Measurements from ENCODE around the gene DTX2. TPM values are rescaled to one million over a fixed set of nuclear protein-coding genes. Genes with fewer than 3 reads are reported as not detected.
"Not testable (repeated sequence)": the region's sequence is repeated elsewhere in the genome, so short reads cannot be mapped to it uniquely, and the experiment has no call there.

DTX2 gene
- total RNA-seq, 1 donor from 2014 or later, result 45.8 TPM

DNA sequence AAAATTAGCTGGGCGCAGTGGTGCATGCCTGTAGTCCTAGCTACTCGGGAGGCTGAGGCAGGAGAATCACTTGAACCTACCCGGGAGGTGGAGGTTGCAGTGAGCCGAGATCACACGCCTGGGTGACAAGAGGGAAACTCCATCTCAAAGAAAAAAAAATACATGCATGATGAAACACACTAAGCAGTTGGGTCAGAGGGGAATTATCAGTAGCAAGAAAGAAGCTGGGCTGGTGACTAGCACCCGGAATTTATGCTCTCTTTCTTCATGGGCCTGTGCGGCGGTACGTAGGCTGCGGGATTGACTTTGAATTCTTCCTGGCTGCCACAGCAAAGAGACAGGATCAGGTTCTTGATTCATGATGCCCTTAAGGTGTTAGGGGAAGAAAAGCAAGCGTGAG, 18.1 kb downstream of the DTX2 start:
- H3K27me3 Mint-ChIP-seq; H3K4me1 Mint-ChIP-seq; CTCF ChIA-PET; H3K4me3 Mint-ChIP-seq; H3K9me3 Mint-ChIP-seq; POLR2A ChIA-PET; DNase-seq; intact Hi-C loops (cut with micrococcal nuclease): not testable (repeated sequence)
- Mint-ChIP-seq H3K36me3 (ENCODE audit: low read depth) (peaks cover 18% of the 10 kb centered on the region), H3K27ac (peak overlapping the region; percentile 61)
- peak; percentile 49 for ATAC-seq (ENCODE audit: low read depth)

- H3K27me3 Mint-ChIP-seq; H3K4me1 Mint-ChIP-seq; H3K4me3 Mint-ChIP-seq; CTCF ChIA-PET; POLR2A ChIA-PET; intact Hi-C loops (cut with micrococcal nuclease); ATAC-seq (ENCODE audit: low read depth); DNase-seq; H3K9me3 Mint-ChIP-seq; H3K27ac Mint-ChIP-seq: not testable (repeated sequence)
- H3K36me3 Mint-ChIP-seq (ENCODE audit: low read depth), result peaks cover 18% of the 10 kb centered on the region
These were observed 19.1 kb downstream of the DTX2 start for GRCh38 chr7:76480403-76481253.

DNA sequence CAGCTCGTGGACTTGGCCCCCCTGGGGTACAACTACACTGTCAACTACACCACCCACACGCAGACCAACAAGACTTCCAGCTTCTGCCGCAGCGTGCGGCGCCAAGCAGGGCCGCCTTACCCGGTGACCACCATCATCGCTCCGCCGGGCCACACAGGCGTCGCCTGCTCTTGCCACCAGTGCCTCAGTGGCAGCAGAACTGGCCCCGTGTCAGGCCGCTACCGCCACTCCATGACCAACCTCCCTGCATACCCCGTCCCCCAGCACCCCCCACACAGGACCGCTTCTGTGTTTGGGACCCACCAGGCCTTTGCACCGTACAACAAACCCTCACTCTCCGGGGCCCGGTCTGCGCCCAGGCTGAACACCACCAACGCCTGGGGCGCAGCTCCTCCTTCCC, 21.2 kb downstream of the DTX2 start:
- H3K27ac Mint-ChIP-seq; POLR2A ChIA-PET; H3K4me1 Mint-ChIP-seq; H3K9me3 Mint-ChIP-seq; DNase-seq; ATAC-seq (ENCODE audit: low read depth); CTCF ChIA-PET; H3K4me3 Mint-ChIP-seq; intact Hi-C loops (cut with micrococcal nuclease); H3K27me3 Mint-ChIP-seq: not testable (repeated sequence)
- H3K36me3 Mint-ChIP-seq (ENCODE audit: low read depth), result peaks cover 18% of the 10 kb centered on the region

- H3K4me1 Mint-ChIP-seq; H3K27ac Mint-ChIP-seq; H3K4me3 Mint-ChIP-seq; CTCF ChIA-PET; H3K9me3 Mint-ChIP-seq; ATAC-seq (ENCODE audit: low read depth); intact Hi-C loops (cut with micrococcal nuclease); DNase-seq; POLR2A ChIA-PET; H3K27me3 Mint-ChIP-seq: not testable (repeated sequence)
- H3K36me3 Mint-ChIP-seq (ENCODE audit: low read depth), result peaks cover 18% of the 10 kb centered on the region
These were observed 21.6 kb downstream of the DTX2 start for GRCh38 chr7:76483081-76483480.

- H3K27me3 Mint-ChIP-seq; H3K4me3 Mint-ChIP-seq; H3K27ac Mint-ChIP-seq; H3K9me3 Mint-ChIP-seq; ATAC-seq (ENCODE audit: low read depth); intact Hi-C loops (cut with micrococcal nuclease); H3K4me1 Mint-ChIP-seq; POLR2A ChIA-PET; DNase-seq; CTCF ChIA-PET: not testable (repeated sequence)
- H3K36me3 Mint-ChIP-seq (ENCODE audit: low read depth), result peaks cover 18% of the 10 kb centered on the region
These were observed 22.9 kb downstream of the DTX2 start for GRCh38 chr7:76484456-76484855.

- H3K4me3 Mint-ChIP-seq; H3K9me3 Mint-ChIP-seq; POLR2A ChIA-PET; H3K4me1 Mint-ChIP-seq; DNase-seq; intact Hi-C loops (cut with micrococcal nuclease); H3K27ac Mint-ChIP-seq; H3K27me3 Mint-ChIP-seq; ATAC-seq (ENCODE audit: low read depth); CTCF ChIA-PET: not testable (repeated sequence)
- peaks cover 16% of the 10 kb centered on the region for H3K36me3 Mint-ChIP-seq (ENCODE audit: low read depth)
These were observed 24.5 kb downstream of the DTX2 start for GRCh38 chr7:76485822-76486610.

GRCh38 chr7:76486618-76487017, 25.1 kb downstream of the DTX2 start:
- ATAC-seq (ENCODE audit: low read depth), result peak; percentile 98
- CTCF ChIA-PET; H3K9me3 Mint-ChIP-seq; POLR2A ChIA-PET; H3K27me3 Mint-ChIP-seq; DNase-seq; intact Hi-C loops (cut with micrococcal nuclease); H3K27ac Mint-ChIP-seq; H3K4me1 Mint-ChIP-seq; H3K4me3 Mint-ChIP-seq: not testable (repeated sequence)
- peaks cover 16% of the 10 kb centered on the region for H3K36me3 Mint-ChIP-seq (ENCODE audit: low read depth)

- intact Hi-C loops (cut with micrococcal nuclease); H3K27me3 Mint-ChIP-seq; H3K9me3 Mint-ChIP-seq; H3K36me3 Mint-ChIP-seq (ENCODE audit: low read depth); H3K4me3 Mint-ChIP-seq; ATAC-seq (ENCODE audit: low read depth); DNase-seq; CTCF ChIA-PET; H3K27ac Mint-ChIP-seq; H3K4me1 Mint-ChIP-seq; POLR2A ChIA-PET: not testable (repeated sequence)
These were observed 26.5 kb downstream of the DTX2 start for GRCh38 chr7:76487969-76488368.

DNA sequence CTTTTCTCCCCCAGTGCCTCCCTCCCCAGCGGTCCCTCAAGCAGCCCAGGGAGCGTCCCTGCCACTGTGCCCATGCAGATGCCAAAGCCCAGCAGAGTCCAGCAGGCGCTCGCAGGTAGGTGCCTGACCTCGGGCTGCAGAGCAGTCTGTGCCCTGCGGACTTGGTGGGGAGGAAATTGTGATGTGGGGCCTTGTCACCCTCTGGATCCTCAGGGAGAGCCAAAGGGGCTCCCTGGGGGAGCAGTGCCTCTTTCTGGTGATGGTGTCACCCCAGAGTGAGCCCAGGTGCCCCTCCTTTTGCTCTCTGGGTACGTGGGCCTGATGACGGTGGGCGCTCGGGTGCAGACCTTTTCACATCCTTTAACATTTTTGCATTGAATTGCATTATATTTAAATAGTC, 30.6 kb downstream of the DTX2 start:
- not testable (repeated sequence) for ATAC-seq (ENCODE audit: low read depth); DNase-seq; H3K4me3 Mint-ChIP-seq

DNA sequence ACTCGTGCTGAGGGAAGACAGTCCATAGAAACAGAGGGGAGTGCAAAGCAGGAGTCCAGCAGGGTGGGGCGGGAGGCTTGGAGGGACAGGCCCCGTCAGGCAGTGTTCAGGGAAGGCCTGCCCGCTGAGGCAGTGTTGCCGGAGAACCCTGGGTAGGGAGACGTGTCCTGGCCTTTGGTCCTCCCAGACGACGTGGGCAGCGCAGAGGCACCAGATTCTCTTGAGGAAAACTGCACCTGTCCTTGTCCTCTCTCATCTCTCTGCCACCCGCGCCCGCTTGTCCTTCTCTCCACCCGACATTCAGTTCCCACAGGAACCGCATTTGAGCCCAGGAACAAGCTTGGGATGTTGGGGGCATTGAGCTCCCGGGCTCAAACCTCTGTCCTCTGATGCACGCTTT, 34.2 kb downstream of the DTX2 start:
- POLR2A ChIA-PET, result not testable (repeated sequence)

More for the DNA sequence above, 30.6 kb downstream of the DTX2 start:
- H3K27me3 Mint-ChIP-seq; H3K9me3 Mint-ChIP-seq; intact Hi-C loops (cut with micrococcal nuclease); CTCF ChIA-PET; H3K27ac Mint-ChIP-seq; H3K36me3 Mint-ChIP-seq (ENCODE audit: low read depth); H3K4me1 Mint-ChIP-seq; POLR2A ChIA-PET: not testable (repeated sequence)

GRCh38 chr7:76497918-76498582, 36.5 kb downstream of the DTX2 start:
- H3K27me3 Mint-ChIP-seq, CTCF ChIA-PET: not testable (repeated sequence)

More for the DNA sequence above, 34.2 kb downstream of the DTX2 start:
- H3K4me1 Mint-ChIP-seq; ATAC-seq (ENCODE audit: low read depth); H3K36me3 Mint-ChIP-seq (ENCODE audit: low read depth); H3K9me3 Mint-ChIP-seq; DNase-seq; H3K27ac Mint-ChIP-seq; intact Hi-C loops (cut with micrococcal nuclease); CTCF ChIA-PET; H3K4me3 Mint-ChIP-seq; H3K27me3 Mint-ChIP-seq: not testable (repeated sequence)

More at GRCh38 chr7:76497918-76498582, 36.5 kb downstream of the DTX2 start:
- ATAC-seq (ENCODE audit: low read depth); intact Hi-C loops (cut with micrococcal nuclease); H3K27ac Mint-ChIP-seq; H3K4me1 Mint-ChIP-seq; H3K4me3 Mint-ChIP-seq; POLR2A ChIA-PET; H3K9me3 Mint-ChIP-seq; DNase-seq: not testable (repeated sequence)
- peaks cover 19% of the 10 kb centered on the region for H3K36me3 Mint-ChIP-seq (ENCODE audit: low read depth)

Measured in activated B cell treated with CpG ODN at 0.5 μM for 24 hours (primary cell).